ENCODE measurements around the gene TMEM79. TPM values are rescaled to one million over a fixed set of nuclear protein-coding genes. Genes with fewer than 3 reads are reported as not detected.

TMEM79 gene
- total and polyA plus RNA-seq, 2 donors (not counting 3 experiments of a cell fraction or from before 2014, with no cell fraction given) = 3.0 to 4.8 TPM

- POLR2A ChIA-PET = no interaction called here
- Histone ChIP-seq H3K9me1 (replicated peaks; ENCODE audit: control insufficient read depth, extremely low read depth, insufficient read depth, low read length) (no peaks in the 10 kb centered on the region), H3K4me2 (ENCODE audit: insufficient read depth, low read length) (no peak overlapping the region), H2AFZ (ENCODE audit: low read depth, low read length) (no peak overlapping the region), H4K20me1 (replicated peaks; ENCODE audit: control insufficient read depth, extremely low read depth, insufficient read depth, low read length) (no peaks in the 10 kb centered on the region), H3K27me3 (ENCODE audit: control insufficient read depth in 2 of 2, insufficient read depth in 2 of 2, low read length in 2 of 2) (no peaks in the 10 kb centered on the region), H3K36me3 (ENCODE audit: control insufficient read depth in 2 of 2, extremely low read depth in 1 of 2, insufficient read depth in 2 of 2, low read length in 2 of 2) (peaks cover 24 to 67% of the 10 kb centered on the region in 2 experiments), H3K9ac (replicated peaks; ENCODE audit: extremely low read depth, insufficient read depth, low read length) (no peak overlapping the region), H3K4me1 (ENCODE audit: control insufficient read depth, extremely low read depth, insufficient read depth, low read length) (no peaks in the 10 kb centered on the region), H3K9me3 (replicated peaks; ENCODE audit: control insufficient read depth, insufficient read depth, low read length) (no peaks in the 10 kb centered on the region), H3K4me3 (replicated peaks in 1 of 3; ENCODE audit: insufficient read depth in 1 of 3, low read depth in 1 of 3, low read length in 3 of 3) (no peak overlapping the region), H3K27ac (ENCODE audit: insufficient read depth, low read depth, low read length) (no peak overlapping the region), H3K79me2 (ENCODE audit: control insufficient read depth, insufficient read depth, low read length) (no peaks in the 10 kb centered on the region)
- FAIRE-seq (no peak), DNase-seq (ENCODE audit: low read depth, low spot score) (no peak)
- dilution Hi-C loops (cut with MboI; ENCODE audit: extremely low pct_ligation_motif_present, low sequenced_read_pairs) (no loop called here), intact Hi-C loops (cut with micrococcal nuclease) (no loop called here)
- TF ChIP-seq GATA2 (IDR thresholded peaks at IDR 0.05; ENCODE audit: insufficient read depth, insufficient read length, low read depth, low read length) = no peak
- TF ChIP-seq JUN (IDR thresholded peaks at IDR 0.05; ENCODE audit: borderline replicate concordance, insufficient read depth, insufficient read length, low read depth) = no peak
- no peak for TF ChIP-seq EZH2 (IDR thresholded peaks at IDR 0.05; ENCODE audit: borderline replicate concordance, low read depth, low read length, severe bottlenecking)
- no peak for TF ChIP-seq MYC (IDR thresholded peaks at IDR 0.05; ENCODE audit: low read depth, low read length)
- TF ChIP-seq POLR2AphosphoS5 (IDR thresholded peaks at IDR 0.05; ENCODE audit: insufficient read depth, low read depth, low read length) = no peak
- no peak for TF ChIP-seq CTCF (IDR thresholded peaks at IDR 0.05; ENCODE audit: extremely low read depth in 1 of 2, insufficient read depth in 1 of 2, low read depth in 1 of 2, low read length in 2 of 2)
- no peak for TF ChIP-seq POLR2A (IDR thresholded peaks at IDR 0.05; ENCODE audit: low read depth, low read length)
- no peak for TF ChIP-seq FOS (IDR thresholded peaks at IDR 0.05; ENCODE audit: borderline replicate concordance, insufficient read depth, low read length)
- TF ChIP-seq MAX (IDR thresholded peaks at IDR 0.05; ENCODE audit: insufficient read depth, insufficient read length) = no peak
- no TSS peak for BruUV-seq (replicated peaks)
- CTCF ChIA-PET = interaction anchor here (1.0 to 1.6 kb wide), 5 partner anchors 14 to 112 kb away, joined by 3 to 4 read pairs (median 3); partner anchors contain the start of gene SMG5
These were observed 26.4 kb upstream of the TMEM79 start for GRCh38 chr1:156257711-156258110.
